Breast epithelium (tissue), 4 donors: ENCODE data around the gene PSMC4. TPM values are rescaled to one million over a fixed set of nuclear protein-coding genes. Genes with fewer than 3 reads are reported as not detected.

Source experiments
- DNase-seq, 2 donors: peaks; one replicate each; pipeline ENCODE4 v3.0.0-alpha.2; 2019; ENCODE audit warnings: low spot score in 2 of 2
- H3K27ac ChIP-seq, 2 donors: fragments of 200-600 bp; sonication (generic) in 1 of 2; one replicate each; pipeline ENCODE4 v1.5.1; 2016 to 2019; ENCODE audit warnings: mild to moderate bottlenecking in 1 of 2
- H3K27me3 ChIP-seq, 2 donors: fragments of 200-600 bp; sonication (generic) in 1 of 2; one replicate each; pipeline versions ENCODE4 v1.5.1 to v1.6.0; 2017 to 2019; ENCODE audit warnings: control low read depth in 1 of 2, mild to moderate bottlenecking in 1 of 2
- H3K36me3 ChIP-seq: fragments of 200-600 bp; one replicate; pipeline ENCODE4 v1.5.1; 2019
- H3K4me1 ChIP-seq, 2 donors: fragments of 200-600 bp; sonication (generic); one replicate each; pipeline ENCODE4 v1.5.1; 2016 to 2019; ENCODE audit warnings: control low read depth in 1 of 2
- H3K4me3 ChIP-seq, 3 donors: fragments of 200-600 bp; sonication (generic); 1 replicate in 2 of 3; 2 replicates in 1 of 3; pipeline ENCODE4 v1.5.1; 2016 to 2019; ENCODE audit warnings: mild to moderate bottlenecking in 3 of 3, moderate library complexity in 2 of 3
- H3K9me3 ChIP-seq, 2 donors: fragments of 200-600 bp; sonication (generic) in 1 of 2; one replicate each; pipeline ENCODE4 v1.5.1; 2016 to 2019; ENCODE audit warnings: control low read depth in 1 of 2
- CTCF ChIP-seq, 3 donors: fragments of 450-650 bp; IDR thresholded peaks; one replicate each; pipeline ENCODE4 v1.5.1; 2016 to 2017; ENCODE audit warnings: antibody characterized with exemption in 3 of 3, mild to moderate bottlenecking in 3 of 3, moderate library complexity in 3 of 3
- POLR2A ChIP-seq: fragments of 450-650 bp; IDR thresholded peaks from one replicate; pipeline ENCODE4 v1.6.1; 2016; ENCODE audit warnings: antibody characterized with exemption, mild to moderate bottlenecking, moderate library complexity
- POLR2AphosphoS5 ChIP-seq, 3 donors: sonication (generic); formaldehyde crosslinking; IDR thresholded peaks; one replicate each; pipeline ENCODE4 v1.6.1; 2017; ENCODE audit warnings: antibody characterized with exemption in 3 of 3
- intact Hi-C: fragments of 100-400 bp; cut with DNase I; formaldehyde crosslinking; loops from one replicate; pipeline ENCODE4 v1.15.1; 2023; ENCODE audit warnings: low total_unique reads
- total RNA-seq, 3 donors: library from RNA; depleted of rRNA; stranded (reverse); fragments of >200 nt; gene quantifications; one replicate each; pipeline ENCODE4 v1.1.0, GENCODE V29; 2016

Gene PSMC4
- total RNA-seq, 3 donors from 2014 or later = 61.4 to 71.0 (median 70.8) TPM

- H3K9me3 ChIP-seq = no peaks in the 10 kb centered on the region
- no peak overlapping the region for H3K27ac ChIP-seq
- H3K4me3 ChIP-seq = no peak overlapping the region
- intact Hi-C loops = no loop called here
- no peaks in the 10 kb centered on the region for H3K27me3 ChIP-seq
- no peaks in the 10 kb centered on the region for H3K36me3 ChIP-seq
- H3K4me1 ChIP-seq = no peaks in the 10 kb centered on the region
- TF ChIP-seq CTCF (IDR thresholded peaks at IDR 0.05) = no peak
- no peak for TF ChIP-seq POLR2AphosphoS5 (IDR thresholded peaks at IDR 0.05)
- TF ChIP-seq POLR2A = no peak
- DNase-seq = no peak
These were observed 43.9 kb upstream of the PSMC4 start for GRCh38 chr19:39927076-39927475.

- H3K36me3 ChIP-seq = no peaks in the 10 kb centered on the region
- H3K4me3 ChIP-seq = no peak overlapping the region
- intact Hi-C loops = no loop called here
- DNase-seq = no peak
- TF ChIP-seq POLR2AphosphoS5 (IDR thresholded peaks at IDR 0.05) (no peak), CTCF (IDR thresholded peaks at IDR 0.05) (no peak), POLR2A (no peak)
- no peaks in the 10 kb centered on the region for H3K9me3 ChIP-seq
- H3K27ac ChIP-seq = no peak overlapping the region
- no peaks in the 10 kb centered on the region for H3K4me1 ChIP-seq
- H3K27me3 ChIP-seq = no peaks in the 10 kb centered on the region
These were observed 43.2 kb upstream of the PSMC4 start for GRCh38 chr19:39927524-39928356.

- H3K27me3 ChIP-seq = no peaks in the 10 kb centered on the region
- H3K27ac ChIP-seq = no peak overlapping the region
- no peak overlapping the region for H3K4me3 ChIP-seq
- TF ChIP-seq POLR2A (no peak), POLR2AphosphoS5 (IDR thresholded peaks at IDR 0.05) (no peak), CTCF (IDR thresholded peaks at IDR 0.05) (no peak)
- DNase-seq = no peak
- no peaks in the 10 kb centered on the region for H3K4me1 ChIP-seq
- intact Hi-C loops = no loop called here
- no peaks in the 10 kb centered on the region for H3K9me3 ChIP-seq
- no peaks in the 10 kb centered on the region for H3K36me3 ChIP-seq
These were observed 42.6 kb upstream of the PSMC4 start for GRCh38 chr19:39928357-39928725.

GRCh38 chr19:39929750-39930149 lies 41.2 kb upstream of the PSMC4 start:
- no peak for TF ChIP-seq POLR2AphosphoS5 (IDR thresholded peaks at IDR 0.05)
- TF ChIP-seq POLR2A = no peak
- no peak for TF ChIP-seq CTCF (IDR thresholded peaks at IDR 0.05)
- Histone ChIP-seq H3K4me3 (no peak overlapping the region), H3K4me1 (no peaks in the 10 kb centered on the region), H3K9me3 (no peaks in the 10 kb centered on the region), H3K27ac (no peak overlapping the region), H3K36me3 (no peaks in the 10 kb centered on the region), H3K27me3 (peaks cover 0 to 5% of the 10 kb centered on the region in 2 donors)
- DNase-seq = no peak
- intact Hi-C loops = no loop called here

GRCh38 chr19:39934584-39935363 lies 36.2 kb upstream of the PSMC4 start, which contains the start of gene FCGBP:
TSS of gene FCGBP (minus strand) at chr19:39934634.
- H3K27ac ChIP-seq = no peak within 1 kb of the TSS
- TF ChIP-seq POLR2AphosphoS5 (IDR thresholded peaks at IDR 0.05) = no peak
- TF ChIP-seq POLR2A = no peak
- intact Hi-C loops = no loop called here

More at GRCh38 chr19:39934584-39935363, 36.2 kb upstream of the PSMC4 start, which contains the start of gene FCGBP:
- Histone ChIP-seq H3K4me3 (no peak within 1 kb of the TSS), H3K27me3 (peaks cover 0 to 18% of the 10 kb centered on the region in 2 donors), H3K36me3 (no peaks in the 10 kb centered on the region), H3K4me1 (no peaks in the 10 kb centered on the region), H3K9me3 (peaks cover 1 to 5% of the 10 kb centered on the region in 2 donors)
- no peak for DNase-seq
